ENCODE data around the gene SH3BP2.

Gene SH3BP2

DNA sequence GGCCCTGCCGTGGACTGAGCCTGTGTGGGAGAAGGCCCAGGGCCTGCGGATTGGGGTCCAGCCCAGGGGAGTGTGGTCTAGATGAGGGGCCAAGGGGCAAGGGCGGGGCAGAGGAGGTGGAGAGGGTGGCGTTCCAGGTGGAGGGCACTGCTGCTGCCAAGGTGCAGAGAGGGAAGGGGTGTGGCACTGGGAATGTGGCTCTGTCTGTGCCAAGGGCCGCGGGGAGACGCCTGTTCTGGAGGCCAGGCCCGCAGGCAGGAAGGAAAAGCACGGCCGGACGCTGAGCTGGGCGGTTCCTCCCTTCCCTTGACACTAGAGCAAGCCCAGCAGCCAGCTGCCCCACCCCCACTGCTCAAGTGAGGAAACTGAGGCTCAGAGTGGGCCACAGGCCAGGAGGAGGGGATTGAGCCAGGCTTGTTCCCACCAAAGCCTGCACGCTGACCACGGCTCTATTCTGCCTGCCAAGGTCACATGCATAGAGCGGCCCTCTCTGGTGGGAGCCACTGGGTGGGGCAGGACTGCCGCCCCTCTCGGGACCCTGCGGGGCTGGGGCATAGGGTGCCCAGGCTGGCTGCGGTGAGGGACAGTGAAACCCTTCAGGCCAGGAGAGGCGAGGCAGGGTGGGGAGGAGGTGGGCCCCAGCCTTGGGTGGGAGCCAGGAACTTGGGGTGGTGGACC is 13.0 kb downstream of the SH3BP2 start:
- no peak for DNase-seq

- no peak for DNase-seq
Observed at GRCh38 chr4:2806390-2807355, 13.8 kb downstream of the SH3BP2 start.

GRCh38 chr4:2807571-2807970 is 14.7 kb downstream of the SH3BP2 start:
- no peak for DNase-seq

GRCh38 chr4:2808001-2808400 is 15.1 kb downstream of the SH3BP2 start:
- DNase-seq: no peak

DNA sequence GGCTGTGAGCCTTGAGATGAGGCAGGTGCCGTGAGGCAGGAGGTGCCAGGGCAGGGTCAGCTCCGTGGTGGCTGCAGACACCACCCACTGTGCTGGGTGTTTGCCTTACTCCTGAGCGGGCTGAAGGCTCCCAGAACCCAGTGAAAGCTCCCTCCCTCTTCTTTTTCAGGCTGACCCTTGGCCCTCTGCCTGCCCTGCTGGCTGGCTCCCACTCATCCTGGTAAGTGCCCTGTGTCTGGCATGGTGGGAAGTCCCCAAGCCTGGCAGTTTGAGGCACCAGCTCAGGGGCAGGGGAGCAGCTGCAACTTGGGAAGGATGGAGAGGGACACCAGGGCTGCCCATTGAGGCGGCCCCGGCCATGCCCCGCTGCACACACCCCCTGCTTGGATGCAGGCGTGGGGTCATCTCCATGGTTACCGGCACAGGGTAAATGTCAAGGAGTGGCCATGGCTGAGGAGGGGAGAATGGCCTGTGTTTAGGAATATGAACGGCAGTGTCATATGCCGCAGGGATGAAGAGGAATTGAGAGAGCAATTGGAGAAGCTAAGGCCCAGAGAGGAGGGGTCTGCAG is 16.8 kb downstream of the SH3BP2 start:
- DNase-seq: no peak

- no peak for DNase-seq
Observed at GRCh38 chr4:2810388-2810787, 17.5 kb downstream of the SH3BP2 start.

DNA sequence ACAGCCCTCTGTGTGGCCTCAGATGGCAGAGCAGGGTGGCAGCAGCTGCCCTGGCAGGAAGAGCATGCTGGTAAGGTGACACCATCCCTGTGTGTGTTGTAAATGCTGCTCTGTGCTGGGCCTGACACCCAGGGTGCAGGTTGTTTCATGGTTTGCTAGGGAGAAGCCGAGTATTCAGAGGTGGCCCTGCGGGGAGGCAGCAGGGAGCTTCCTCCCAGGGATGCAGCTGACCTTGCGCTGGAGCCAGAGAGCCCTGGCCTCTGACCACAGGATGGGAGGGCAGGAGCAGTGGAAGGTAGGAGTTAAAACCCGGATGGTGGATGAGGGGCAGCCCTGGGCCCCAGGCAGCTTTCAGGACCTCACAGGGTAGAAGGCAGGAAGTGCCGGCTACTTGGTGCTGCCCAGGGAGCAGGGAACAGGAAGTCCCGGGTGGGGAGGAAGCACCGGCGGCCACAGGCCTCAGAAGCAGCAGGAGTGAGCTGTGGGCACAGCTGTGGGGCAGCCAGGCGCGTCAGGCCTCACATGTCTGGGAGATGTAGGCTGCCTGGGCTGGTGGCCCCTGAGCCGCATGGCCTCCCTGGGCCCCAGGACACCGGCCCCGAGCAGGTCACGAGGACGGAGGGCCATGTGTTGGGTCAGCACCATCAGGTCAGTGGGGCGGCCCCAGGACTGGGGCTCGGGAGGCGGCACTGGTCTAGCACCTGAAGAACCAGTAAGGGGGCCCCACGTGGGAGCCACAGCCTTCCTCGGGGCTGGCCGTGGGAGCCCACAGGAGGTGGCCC is 19.1 kb downstream of the SH3BP2 start:
- no peak for DNase-seq

DNA sequence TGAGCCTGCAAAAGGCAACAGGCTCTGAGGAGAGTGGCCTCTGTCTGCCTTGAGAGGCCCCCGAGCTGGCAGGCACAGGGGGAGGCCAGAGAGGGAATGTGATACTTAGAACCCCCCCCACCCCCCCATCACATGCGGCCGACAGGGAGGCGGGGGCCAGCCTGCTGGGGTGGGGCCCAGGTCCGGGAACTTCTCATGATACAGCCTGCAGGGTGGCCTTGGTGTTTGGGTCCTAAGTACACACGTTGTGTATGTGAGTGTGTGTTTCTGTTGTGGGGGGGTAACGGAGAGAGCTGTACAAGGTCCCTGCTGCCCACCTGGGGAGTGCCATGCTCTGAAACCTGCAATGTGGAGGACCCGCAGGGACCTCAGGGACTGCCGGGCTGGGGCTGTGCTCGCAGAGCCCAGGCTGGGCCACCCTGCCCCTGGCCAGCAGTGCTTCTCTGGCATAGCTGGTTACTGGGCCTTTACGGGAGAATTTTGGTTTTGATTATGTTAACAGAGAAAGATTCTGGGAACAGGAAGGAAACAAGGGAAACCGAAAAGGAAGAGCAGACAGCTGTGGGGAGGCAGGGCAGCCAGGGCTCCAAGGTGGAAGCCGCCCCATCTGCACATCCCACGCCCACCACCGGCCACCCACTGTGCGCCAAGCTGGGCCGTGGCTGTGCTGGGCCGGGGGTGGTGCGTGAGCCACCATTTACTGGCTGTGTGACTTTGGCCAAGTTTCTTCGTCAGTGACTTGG is 19.9 kb downstream of the SH3BP2 start:
- DNase-seq: no peak

- no peak for DNase-seq
Observed at GRCh38 chr4:2813446-2814405, 20.8 kb downstream of the SH3BP2 start.

GRCh38 chr4:2814627-2815270 is 21.9 kb downstream of the SH3BP2 start:
- no peak for DNase-seq

DNA sequence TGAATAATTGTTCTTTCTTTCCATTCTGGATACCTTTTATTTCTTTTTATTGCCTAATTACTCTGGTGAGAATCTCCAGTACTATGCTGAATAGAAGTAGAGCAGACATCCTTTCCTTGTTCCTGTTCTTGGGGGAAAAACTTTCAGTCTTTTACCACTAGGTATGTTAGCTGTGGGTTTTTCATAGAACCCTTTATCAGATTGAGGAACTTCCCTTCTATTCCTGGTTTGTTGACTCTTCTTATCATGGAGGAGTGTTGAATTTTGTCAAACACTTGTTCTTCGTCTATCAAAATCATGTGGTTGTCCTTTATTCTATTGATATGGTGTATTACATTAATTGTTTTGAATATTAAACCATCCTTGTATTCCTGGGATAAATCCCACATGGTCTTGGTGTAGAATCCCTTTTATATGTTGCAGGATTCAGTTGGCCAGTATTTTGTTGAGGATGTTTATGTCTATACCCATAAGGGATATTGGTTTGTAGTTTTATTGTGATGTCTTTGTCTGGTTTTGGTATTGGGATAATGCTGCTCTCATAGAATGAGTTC is 23.6 kb downstream of the SH3BP2 start:
- no peak for DNase-seq

- no peak for DNase-seq
Observed at GRCh38 chr4:2817137-2817536, 24.3 kb downstream of the SH3BP2 start.

- no peak for DNase-seq
Observed at GRCh38 chr4:2817701-2818350, 24.9 kb downstream of the SH3BP2 start.

DNA sequence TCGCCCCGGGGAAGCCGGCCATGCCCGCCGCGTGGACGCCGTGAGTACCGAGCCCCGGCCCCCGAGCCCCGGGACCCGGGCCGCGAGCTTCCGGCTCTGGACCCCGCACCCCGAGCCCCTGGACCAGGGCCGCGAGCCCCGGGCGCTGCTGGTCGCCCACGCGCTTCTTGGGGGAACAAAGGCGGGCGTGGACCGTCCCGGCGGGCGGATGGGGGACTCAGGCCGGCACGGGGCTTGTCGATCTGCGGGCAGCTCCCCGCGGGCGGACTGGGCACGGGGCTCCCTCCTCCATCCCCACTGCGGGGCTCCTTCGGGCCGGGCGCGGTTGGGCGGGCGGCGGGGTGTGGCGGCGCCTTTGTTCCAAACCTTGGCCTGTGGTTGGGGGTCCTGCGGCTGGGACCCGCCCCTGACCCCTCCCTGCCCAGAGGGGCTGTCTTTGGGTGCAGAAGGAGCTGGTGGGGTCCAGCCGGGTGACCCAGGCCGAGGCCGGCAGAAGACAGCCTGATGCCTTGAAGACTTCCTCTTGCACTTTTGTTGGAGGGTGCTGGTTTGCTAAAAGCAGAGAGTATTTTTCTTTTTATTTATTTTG is 25.6 kb downstream of the SH3BP2 start:
- DNase-seq: no peak

DNA sequence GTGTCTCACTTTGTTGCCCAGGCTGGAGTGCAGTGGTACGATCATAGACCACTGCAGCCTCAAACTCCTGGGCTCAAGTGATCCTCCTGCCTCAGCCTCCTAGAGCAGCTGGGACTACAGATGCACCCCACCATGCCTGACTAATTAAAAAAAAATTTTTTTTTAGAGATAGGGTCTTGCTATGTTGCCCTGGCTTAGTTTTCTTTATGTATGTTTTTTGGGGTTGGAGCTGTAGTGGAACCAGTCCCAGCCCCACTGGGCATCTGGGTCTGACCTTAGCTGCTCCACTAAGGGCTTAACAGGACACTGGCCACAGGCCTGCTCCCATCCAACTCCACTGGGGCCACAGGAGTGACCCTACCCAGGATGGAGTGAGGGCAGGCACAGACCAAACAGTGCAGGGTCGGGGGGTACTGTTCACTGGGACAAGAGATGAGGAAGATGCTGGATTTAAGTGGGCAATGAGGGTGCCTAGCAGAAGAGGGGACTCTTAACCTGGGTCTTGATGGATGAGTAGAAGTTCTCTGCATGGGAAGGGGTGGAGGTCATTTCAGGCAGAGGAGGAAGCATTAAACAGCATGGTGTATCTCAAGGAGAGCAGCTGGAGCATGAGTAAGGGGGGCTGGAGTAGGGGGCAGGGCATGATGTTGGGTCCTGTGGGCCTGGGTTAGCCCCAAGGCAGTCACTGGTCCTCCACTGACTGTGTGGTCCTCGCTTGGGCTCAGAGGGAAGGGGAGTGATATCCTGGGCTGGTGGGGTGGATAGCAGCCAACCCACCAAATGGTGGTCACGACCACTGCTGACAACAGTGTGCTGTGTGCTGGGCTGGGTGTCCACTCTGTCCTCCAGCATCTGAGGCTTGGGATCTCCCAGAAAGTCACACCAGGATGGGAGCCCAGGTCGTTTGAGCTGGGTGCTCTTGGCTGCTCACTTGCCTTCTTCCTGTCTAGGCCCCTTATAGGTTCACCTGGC is 26.6 kb downstream of the SH3BP2 start:
- no peak for DNase-seq

DNA sequence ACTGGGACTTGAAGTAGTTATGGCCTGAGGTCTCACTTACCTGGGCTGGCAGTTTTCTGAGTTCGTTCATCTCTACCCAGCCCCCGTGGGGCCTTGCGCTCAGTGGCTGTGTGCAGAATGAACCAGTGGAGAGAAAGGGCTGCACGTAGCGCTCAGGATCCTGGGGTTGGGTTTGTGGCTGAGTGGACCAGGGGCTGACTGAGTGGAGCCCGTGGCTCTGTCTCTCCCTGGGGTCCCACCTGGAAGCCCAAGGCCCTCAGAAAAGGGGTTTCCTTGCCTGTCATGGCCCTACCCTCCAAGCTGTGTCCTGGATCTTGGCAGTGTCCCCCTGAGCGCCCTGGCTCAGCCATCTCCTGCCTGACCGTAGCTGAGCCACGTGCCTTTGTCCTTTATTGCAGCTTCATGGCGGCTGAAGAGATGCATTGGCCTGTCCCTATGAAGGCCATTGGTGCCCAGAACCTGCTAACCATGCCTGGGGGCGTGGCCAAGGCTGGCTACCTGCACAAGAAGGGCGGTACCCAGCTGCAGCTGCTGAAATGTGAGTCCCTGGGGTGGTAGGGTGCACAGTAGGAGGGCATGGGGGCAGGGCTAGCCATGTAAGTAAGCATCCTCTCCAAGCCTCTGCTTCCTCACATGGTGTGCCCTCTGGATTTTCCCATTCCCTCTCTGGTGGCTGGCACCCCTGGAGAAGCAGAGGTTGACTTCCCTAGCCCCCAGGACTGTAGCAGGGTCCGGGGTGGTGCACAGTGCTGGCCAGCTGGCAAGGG is 27.5 kb downstream of the SH3BP2 start:
- no peak for DNase-seq
